Measurements from ENCODE around the gene LIN7C.
"Not testable (repeated sequence)": the region's sequence is repeated elsewhere in the genome, so short reads cannot be mapped to it uniquely, and the experiment has no call there.

The LIN7C gene

GRCh38 chr11:27528712-27529111 lies 22.1 kb upstream of the LIN7C start:
- Histone ChIP-seq H3K9me3 (ENCODE audit: control insufficient read depth, insufficient read depth, low read length) (no peaks in the 10 kb centered on the region), H3K36me3 (ENCODE audit: control insufficient read depth, insufficient read depth, low read length) (no peaks in the 10 kb centered on the region), H3K9ac (ENCODE audit: low read depth, low read length) (no peak overlapping the region), H3K4me1 (ENCODE audit: control insufficient read depth, insufficient read depth, low read length) (peaks cover 8% of the 10 kb centered on the region), H3K4me3 (ENCODE audit: low read depth, low read length) (no peak overlapping the region), H3K27me3 (ENCODE audit: control insufficient read depth, insufficient read depth, low read length) (no peaks in the 10 kb centered on the region), H3K27ac (ENCODE audit: low read depth, low read length) (no peak overlapping the region)

DNA sequence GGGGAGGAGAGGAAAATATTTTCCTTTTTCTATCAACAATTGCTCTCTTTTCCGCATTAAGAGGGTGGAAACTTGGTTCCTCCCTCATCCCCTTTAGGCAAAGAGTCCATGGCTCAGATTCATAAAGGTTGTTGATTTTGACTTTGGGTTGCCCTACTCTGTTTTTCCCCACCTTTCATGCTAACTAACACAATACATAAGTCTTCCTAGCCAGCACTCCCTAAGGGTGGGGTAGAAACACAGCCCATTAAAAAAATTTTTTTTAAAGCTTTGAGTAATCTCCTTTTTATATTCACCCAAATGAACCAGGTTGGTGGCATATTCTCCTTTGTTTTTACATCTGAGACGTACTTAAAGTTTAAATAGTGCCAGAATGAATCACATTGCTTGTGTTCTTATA lies 20.0 kb upstream of the LIN7C start:
- Histone ChIP-seq H3K9me3 (ENCODE audit: control insufficient read depth, insufficient read depth, low read length) (no peaks in the 10 kb centered on the region), H3K4me1 (ENCODE audit: control insufficient read depth, insufficient read depth, low read length) (peaks cover 8% of the 10 kb centered on the region), H3K27ac (ENCODE audit: low read depth, low read length) (no peak overlapping the region), H3K4me3 (ENCODE audit: low read depth, low read length) (no peak overlapping the region), H3K36me3 (ENCODE audit: control insufficient read depth, insufficient read depth, low read length) (no peaks in the 10 kb centered on the region), H3K27me3 (ENCODE audit: control insufficient read depth, insufficient read depth, low read length) (no peaks in the 10 kb centered on the region), H3K9ac (ENCODE audit: low read depth, low read length) (no peak overlapping the region)

- no peaks in the 10 kb centered on the region for H3K9me3 ChIP-seq (ENCODE audit: control insufficient read depth, insufficient read depth, low read length)
- no peak overlapping the region for H3K4me3 ChIP-seq (ENCODE audit: low read depth, low read length)
- peaks cover 8% of the 10 kb centered on the region for H3K4me1 ChIP-seq (ENCODE audit: control insufficient read depth, insufficient read depth, low read length)
- H3K27ac ChIP-seq (ENCODE audit: low read depth, low read length): no peak overlapping the region
- no peaks in the 10 kb centered on the region for H3K36me3 ChIP-seq (ENCODE audit: control insufficient read depth, insufficient read depth, low read length)
- H3K9ac ChIP-seq (ENCODE audit: low read depth, low read length): no peak overlapping the region
- H3K27me3 ChIP-seq (ENCODE audit: control insufficient read depth, insufficient read depth, low read length): no peaks in the 10 kb centered on the region
Measured at GRCh38 chr11:27525824-27526516, 19.4 kb upstream of the LIN7C start.

DNA sequence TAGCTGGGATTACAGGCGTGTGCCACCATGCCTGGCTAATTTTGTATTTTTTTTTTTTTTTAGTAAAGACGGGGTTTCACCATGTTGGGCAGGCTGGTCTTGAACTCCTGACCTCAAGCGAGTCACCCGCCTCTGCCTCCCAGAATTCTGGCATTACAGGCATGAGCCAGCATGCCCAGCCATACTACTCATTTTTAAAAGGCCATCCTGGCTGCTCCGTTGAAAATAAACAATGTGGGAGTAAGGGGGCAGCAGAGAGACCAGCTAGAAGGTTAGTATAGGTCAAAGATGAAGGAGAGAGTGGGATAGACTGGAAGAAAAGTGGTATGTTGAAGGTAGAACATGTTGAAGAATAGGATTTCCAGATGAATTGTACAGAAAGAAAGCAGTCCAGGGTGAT lies 17.6 kb upstream of the LIN7C start:
- Histone ChIP-seq H3K9ac (ENCODE audit: low read depth, low read length) (no peak overlapping the region), H3K9me3 (ENCODE audit: control insufficient read depth, insufficient read depth, low read length) (no peaks in the 10 kb centered on the region), H3K27ac (ENCODE audit: low read depth, low read length) (no peak overlapping the region), H3K27me3 (ENCODE audit: control insufficient read depth, insufficient read depth, low read length) (no peaks in the 10 kb centered on the region), H3K4me3 (ENCODE audit: low read depth, low read length) (no peak overlapping the region), H3K36me3 (ENCODE audit: control insufficient read depth, insufficient read depth, low read length) (no peaks in the 10 kb centered on the region), H3K4me1 (ENCODE audit: control insufficient read depth, insufficient read depth, low read length) (peaks cover 8% of the 10 kb centered on the region)

DNA sequence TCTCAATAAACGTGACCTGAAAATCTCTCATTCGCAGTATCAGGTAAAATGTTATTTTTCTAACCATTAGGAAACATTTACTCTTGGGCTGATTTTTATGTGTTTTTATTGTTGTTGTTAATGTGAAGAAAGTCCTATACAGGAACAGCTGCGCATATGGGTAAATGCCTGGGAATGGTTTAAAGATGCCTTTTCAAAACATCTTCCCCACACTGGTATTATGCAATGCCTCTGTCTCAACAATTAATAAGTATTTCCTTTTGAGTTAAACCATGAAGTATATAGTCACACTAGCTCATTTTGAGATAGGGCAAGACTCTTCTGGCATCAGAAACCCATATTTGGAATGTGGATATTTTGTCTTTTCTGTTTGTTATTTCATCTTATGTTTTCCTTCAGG lies 13.7 kb upstream of the LIN7C start:
- Histone ChIP-seq H3K9ac (ENCODE audit: low read depth, low read length) (no peak overlapping the region), H3K4me3 (ENCODE audit: low read depth, low read length) (no peak overlapping the region), H3K36me3 (ENCODE audit: control insufficient read depth, insufficient read depth, low read length) (no peaks in the 10 kb centered on the region), H3K27ac (ENCODE audit: low read depth, low read length) (no peak overlapping the region), H3K9me3 (ENCODE audit: control insufficient read depth, insufficient read depth, low read length) (no peaks in the 10 kb centered on the region), H3K4me1 (ENCODE audit: control insufficient read depth, insufficient read depth, low read length) (no peaks in the 10 kb centered on the region), H3K27me3 (ENCODE audit: control insufficient read depth, insufficient read depth, low read length) (no peaks in the 10 kb centered on the region)

GRCh38 chr11:27518518-27518917 lies 11.9 kb upstream of the LIN7C start:
- H3K36me3 ChIP-seq (ENCODE audit: control insufficient read depth, insufficient read depth, low read length): no peaks in the 10 kb centered on the region
- H3K9ac ChIP-seq (ENCODE audit: low read depth, low read length): no peak overlapping the region
- no peak overlapping the region for H3K4me3 ChIP-seq (ENCODE audit: low read depth, low read length)
- no peak overlapping the region for H3K27ac ChIP-seq (ENCODE audit: low read depth, low read length)
- H3K9me3 ChIP-seq (ENCODE audit: control insufficient read depth, insufficient read depth, low read length): no peaks in the 10 kb centered on the region
- H3K4me1 ChIP-seq (ENCODE audit: control insufficient read depth, insufficient read depth, low read length): peaks cover 2% of the 10 kb centered on the region
- H3K27me3 ChIP-seq (ENCODE audit: control insufficient read depth, insufficient read depth, low read length): no peaks in the 10 kb centered on the region

DNA sequence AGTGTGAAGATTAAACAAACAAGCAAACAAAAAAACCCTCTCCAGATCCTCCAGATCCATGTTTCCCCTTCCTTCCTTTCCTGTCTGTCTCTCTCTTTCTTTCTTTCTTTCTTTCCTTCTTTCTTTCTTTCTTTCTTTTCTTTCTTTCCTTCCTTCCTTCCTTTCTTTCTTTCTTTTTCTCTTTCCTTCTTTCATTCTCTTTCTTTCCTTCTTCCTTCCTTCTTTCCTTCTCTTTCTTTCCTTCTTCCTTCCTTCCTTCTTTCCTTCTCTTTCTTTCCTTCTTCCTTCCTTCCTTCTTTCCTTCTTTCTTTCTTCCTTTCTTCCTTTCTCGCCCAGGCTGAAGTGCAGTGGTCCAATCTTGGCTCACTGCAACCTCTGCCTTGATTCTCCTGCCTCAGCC lies 10.9 kb upstream of the LIN7C start:
- not testable (repeated sequence) for H3K4me1 ChIP-seq (ENCODE audit: control insufficient read depth, insufficient read depth, low read length); H3K27ac ChIP-seq (ENCODE audit: low read depth, low read length); H3K9ac ChIP-seq (ENCODE audit: low read depth, low read length); H3K9me3 ChIP-seq (ENCODE audit: control insufficient read depth, insufficient read depth, low read length); H3K27me3 ChIP-seq (ENCODE audit: control insufficient read depth, insufficient read depth, low read length); H3K4me3 ChIP-seq (ENCODE audit: low read depth, low read length); H3K36me3 ChIP-seq (ENCODE audit: control insufficient read depth, insufficient read depth, low read length)

- Histone ChIP-seq H3K9me3 (ENCODE audit: control insufficient read depth, insufficient read depth, low read length) (no peaks in the 10 kb centered on the region), H3K27me3 (ENCODE audit: control insufficient read depth, insufficient read depth, low read length) (no peaks in the 10 kb centered on the region), H3K4me1 (ENCODE audit: control insufficient read depth, insufficient read depth, low read length) (peaks cover 8% of the 10 kb centered on the region), H3K9ac (ENCODE audit: low read depth, low read length) (no peak overlapping the region), H3K27ac (ENCODE audit: low read depth, low read length) (no peak overlapping the region), H3K36me3 (ENCODE audit: control insufficient read depth, insufficient read depth, low read length) (no peaks in the 10 kb centered on the region), H3K4me3 (ENCODE audit: low read depth, low read length) (no peak overlapping the region)
Measured at GRCh38 chr11:27514558-27514957, 8.0 kb upstream of the LIN7C start.

DNA sequence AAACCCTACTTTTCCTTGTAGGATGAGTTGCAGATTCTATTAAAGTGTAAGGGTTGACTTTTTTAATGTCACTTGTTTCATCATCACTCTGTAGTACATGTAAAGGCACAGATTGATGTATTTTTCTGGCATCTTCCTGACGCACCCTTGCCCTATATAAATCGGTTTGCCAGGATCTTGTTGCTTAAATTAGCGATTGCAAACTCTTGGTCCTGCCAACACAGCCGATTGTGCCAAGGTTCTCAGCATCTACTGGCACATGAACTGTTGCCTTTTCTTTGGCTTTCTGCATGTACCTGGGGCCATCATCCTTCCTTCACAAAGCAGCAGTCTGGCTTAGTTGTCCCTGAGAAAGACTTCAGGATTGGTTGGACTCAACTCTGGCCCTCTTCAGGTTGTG lies 7.5 kb upstream of the LIN7C start:
- H3K4me1 ChIP-seq (ENCODE audit: control insufficient read depth, insufficient read depth, low read length): peaks cover 8% of the 10 kb centered on the region
- H3K4me3 ChIP-seq (ENCODE audit: low read depth, low read length): no peak overlapping the region
- no peaks in the 10 kb centered on the region for H3K27me3 ChIP-seq (ENCODE audit: control insufficient read depth, insufficient read depth, low read length)
- H3K36me3 ChIP-seq (ENCODE audit: control insufficient read depth, insufficient read depth, low read length): no peaks in the 10 kb centered on the region
- no peaks in the 10 kb centered on the region for H3K9me3 ChIP-seq (ENCODE audit: control insufficient read depth, insufficient read depth, low read length)
- H3K9ac ChIP-seq (ENCODE audit: low read depth, low read length): no peak overlapping the region
- H3K27ac ChIP-seq (ENCODE audit: low read depth, low read length): no peak overlapping the region

DNA sequence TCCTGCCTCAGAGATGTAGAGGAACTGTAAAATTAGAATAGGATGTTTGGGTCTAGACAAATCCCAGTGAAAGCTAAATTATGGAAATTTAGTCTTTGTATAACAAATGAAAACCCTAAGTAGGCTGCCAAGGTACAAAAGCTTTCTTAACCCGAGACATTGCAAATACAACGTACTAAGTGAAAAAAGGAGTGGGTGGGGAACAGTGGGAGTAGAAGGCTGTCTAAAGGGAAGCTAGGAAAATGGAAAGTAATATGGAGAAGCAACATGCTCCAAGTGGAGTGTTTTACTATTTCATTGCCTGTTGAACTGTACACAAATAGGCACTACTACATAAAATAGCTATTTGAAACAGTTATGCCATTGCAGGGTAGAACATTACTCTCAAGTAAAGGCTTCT lies 6.8 kb upstream of the LIN7C start:
- no peaks in the 10 kb centered on the region for H3K36me3 ChIP-seq (ENCODE audit: control insufficient read depth, insufficient read depth, low read length)
- H3K27ac ChIP-seq (ENCODE audit: low read depth, low read length): no peak overlapping the region
- peaks cover 8% of the 10 kb centered on the region for H3K4me1 ChIP-seq (ENCODE audit: control insufficient read depth, insufficient read depth, low read length)
- no peaks in the 10 kb centered on the region for H3K9me3 ChIP-seq (ENCODE audit: control insufficient read depth, insufficient read depth, low read length)
- H3K27me3 ChIP-seq (ENCODE audit: control insufficient read depth, insufficient read depth, low read length): no peaks in the 10 kb centered on the region
- H3K4me3 ChIP-seq (ENCODE audit: low read depth, low read length): no peak overlapping the region
- no peak overlapping the region for H3K9ac ChIP-seq (ENCODE audit: low read depth, low read length)

GRCh38 chr11:27512238-27512637 lies 5.7 kb upstream of the LIN7C start:
- H3K9ac ChIP-seq (ENCODE audit: low read depth, low read length): no peak overlapping the region
- no peaks in the 10 kb centered on the region for H3K36me3 ChIP-seq (ENCODE audit: control insufficient read depth, insufficient read depth, low read length)
- no peaks in the 10 kb centered on the region for H3K27me3 ChIP-seq (ENCODE audit: control insufficient read depth, insufficient read depth, low read length)
- H3K4me1 ChIP-seq (ENCODE audit: control insufficient read depth, insufficient read depth, low read length): peaks cover 8% of the 10 kb centered on the region
- no peak overlapping the region for H3K4me3 ChIP-seq (ENCODE audit: low read depth, low read length)
- no peaks in the 10 kb centered on the region for H3K9me3 ChIP-seq (ENCODE audit: control insufficient read depth, insufficient read depth, low read length)
- no peak overlapping the region for H3K27ac ChIP-seq (ENCODE audit: low read depth, low read length)

DNA sequence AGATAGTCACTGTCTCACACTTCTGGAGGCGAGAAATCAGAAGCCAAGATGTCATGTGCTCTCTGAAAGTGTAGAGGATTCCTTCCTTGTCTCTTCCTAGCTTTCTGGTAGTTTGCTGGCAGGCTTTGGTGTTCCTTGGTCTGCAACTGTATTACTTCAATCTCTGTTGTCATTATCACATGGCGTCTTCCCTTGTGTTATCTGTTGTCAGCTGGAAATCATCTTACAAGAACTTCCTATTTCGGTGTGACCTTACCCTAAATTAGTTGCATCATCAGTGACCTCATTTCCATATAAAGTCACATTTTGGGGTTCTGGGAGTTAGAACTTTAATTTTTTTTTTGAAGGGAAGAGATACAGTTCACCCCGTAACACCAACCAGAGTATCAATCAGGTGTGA lies 3.3 kb upstream of the LIN7C start:
- Histone ChIP-seq H3K4me3 (ENCODE audit: low read depth, low read length) (no peak overlapping the region), H3K27ac (ENCODE audit: low read depth, low read length) (no peak overlapping the region), H3K9me3 (ENCODE audit: control insufficient read depth, insufficient read depth, low read length) (no peaks in the 10 kb centered on the region), H3K4me1 (ENCODE audit: control insufficient read depth, insufficient read depth, low read length) (peaks cover 14% of the 10 kb centered on the region), H3K9ac (ENCODE audit: low read depth, low read length) (no peak overlapping the region), H3K27me3 (ENCODE audit: control insufficient read depth, insufficient read depth, low read length) (no peaks in the 10 kb centered on the region), H3K36me3 (ENCODE audit: control insufficient read depth, insufficient read depth, low read length) (no peaks in the 10 kb centered on the region)
